Parathyroid adenoma (tissue), 2 donors: ENCODE results near the gene ENAH.

ENCODE experiments used
- H2AFZ ChIP-seq: fragments of 300-600 bp; sonication (generic); one replicate; pipeline ENCODE4 v1.7.0; 2017; ENCODE audit warnings: antibody characterized with exemption, mild to moderate bottlenecking
- H3K27ac ChIP-seq: fragments of 300-600 bp; sonication (generic); one replicate; pipeline ENCODE4 v1.7.0; 2017
- H3K27me3 ChIP-seq: fragments of 300-600 bp; sonication (generic); one replicate; pipeline ENCODE4 v1.7.0; 2017; ENCODE audit warnings: low read length; ENCODE audit not compliant: control insufficient read depth, insufficient read depth
- H3K36me3 ChIP-seq: fragments of 300-600 bp; sonication (generic); one replicate; pipeline ENCODE4 v1.7.0; 2017; ENCODE audit warnings: low read length; ENCODE audit not compliant: control insufficient read depth, insufficient read depth
- H3K4me1 ChIP-seq: fragments of 300-600 bp; sonication (generic); one replicate; pipeline ENCODE4 v1.7.0; 2017; ENCODE audit warnings: control low read depth
- H3K4me2 ChIP-seq: fragments of 300-600 bp; sonication (generic); one replicate; pipeline ENCODE4 v1.7.0; 2017; ENCODE audit warnings: low read length
- H3K4me3 ChIP-seq: fragments of 300-600 bp; sonication (generic); one replicate; pipeline ENCODE4 v1.7.0; 2017; ENCODE audit warnings: low read depth, low read length
- H3K79me2 ChIP-seq: fragments of 300-600 bp; sonication (generic); one replicate; pipeline ENCODE4 v1.7.0; 2017; ENCODE audit warnings: control low read depth
- H3K9ac ChIP-seq: fragments of 300-600 bp; sonication (generic); one replicate; pipeline ENCODE4 v1.7.0; 2017; ENCODE audit warnings: mild to moderate bottlenecking
- H3K9me3 ChIP-seq: fragments of 300-600 bp; sonication (generic); one replicate; pipeline ENCODE4 v1.7.0; 2017; ENCODE audit warnings: low read length; ENCODE audit not compliant: control insufficient read depth
- TF ChIP-seq, protein P1 (sequence below): fragments of 300-600 bp; sonication (generic); IDR thresholded peaks from one replicate; pipeline ENCODE4 v1.7.0; 2017; ENCODE audit warnings: antibody characterized with exemption, mild to moderate bottlenecking
- donor health status: primary hyperparathyroidism.

The ENAH gene

DNA sequence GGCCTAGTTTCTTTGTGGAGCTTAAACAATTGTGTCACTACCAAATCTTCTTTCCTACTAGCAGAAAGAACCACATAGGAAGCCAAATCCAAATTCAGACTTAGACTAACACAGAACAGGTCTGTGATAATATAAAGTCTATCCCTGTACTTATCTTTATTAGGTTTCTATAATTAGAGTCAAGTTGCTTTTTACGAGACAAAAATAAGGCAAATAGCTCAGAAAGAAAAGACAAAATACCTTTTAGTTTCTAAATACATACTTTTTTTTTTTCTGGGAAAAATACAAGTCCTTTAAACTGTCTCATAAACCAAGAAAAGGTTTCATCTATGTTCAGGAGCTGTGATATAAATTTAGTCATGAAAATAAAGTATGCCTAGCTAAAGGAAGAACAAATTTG lies 146.2 kb downstream of the ENAH start:
- no peaks in the 10 kb centered on the region for H3K9me3 ChIP-seq
- no peak overlapping the region for H2AFZ ChIP-seq
- no peak overlapping the region for H3K4me3 ChIP-seq
- H3K79me2 ChIP-seq: no peaks in the 10 kb centered on the region
- no peak overlapping the region for H3K27ac ChIP-seq
- no peaks in the 10 kb centered on the region for H3K36me3 ChIP-seq
- no peaks in the 10 kb centered on the region for H3K4me1 ChIP-seq
- H3K9ac ChIP-seq: no peak overlapping the region
- no peaks in the 10 kb centered on the region for H3K27me3 ChIP-seq
- no peak overlapping the region for H3K4me2 ChIP-seq
- TF ChIP-seq, protein P1, sequence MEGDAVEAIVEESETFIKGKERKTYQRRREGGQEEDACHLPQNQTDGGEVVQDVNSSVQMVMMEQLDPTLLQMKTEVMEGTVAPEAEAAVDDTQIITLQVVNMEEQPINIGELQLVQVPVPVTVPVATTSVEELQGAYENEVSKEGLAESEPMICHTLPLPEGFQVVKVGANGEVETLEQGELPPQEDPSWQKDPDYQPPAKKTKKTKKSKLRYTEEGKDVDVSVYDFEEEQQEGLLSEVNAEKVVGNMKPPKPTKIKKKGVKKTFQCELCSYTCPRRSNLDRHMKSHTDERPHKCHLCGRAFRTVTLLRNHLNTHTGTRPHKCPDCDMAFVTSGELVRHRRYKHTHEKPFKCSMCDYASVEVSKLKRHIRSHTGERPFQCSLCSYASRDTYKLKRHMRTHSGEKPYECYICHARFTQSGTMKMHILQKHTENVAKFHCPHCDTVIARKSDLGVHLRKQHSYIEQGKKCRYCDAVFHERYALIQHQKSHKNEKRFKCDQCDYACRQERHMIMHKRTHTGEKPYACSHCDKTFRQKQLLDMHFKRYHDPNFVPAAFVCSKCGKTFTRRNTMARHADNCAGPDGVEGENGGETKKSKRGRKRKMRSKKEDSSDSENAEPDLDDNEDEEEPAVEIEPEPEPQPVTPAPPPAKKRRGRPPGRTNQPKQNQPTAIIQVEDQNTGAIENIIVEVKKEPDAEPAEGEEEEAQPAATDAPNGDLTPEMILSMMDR: no peak

DNA sequence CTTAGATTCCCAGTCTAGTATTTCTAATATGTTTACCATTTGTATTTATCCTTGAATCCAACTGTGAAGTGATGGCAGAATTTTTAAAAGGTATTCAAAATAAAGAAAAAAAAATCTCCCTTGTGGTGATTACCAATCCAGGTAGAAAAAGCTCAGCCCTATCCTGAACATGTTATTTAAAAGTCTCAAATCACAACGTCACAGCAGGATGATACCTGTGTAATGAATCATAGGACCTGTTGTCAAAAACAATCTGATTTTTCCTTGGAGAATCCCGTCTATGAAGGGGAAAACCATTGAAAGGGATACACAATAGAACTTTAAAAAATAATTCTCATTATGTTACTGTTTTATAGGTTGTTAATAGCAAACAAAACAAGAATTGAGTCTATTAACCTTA lies 148.1 kb downstream of the ENAH start:
- Histone ChIP-seq H3K27ac (no peak overlapping the region), H3K9ac (no peak overlapping the region), H3K9me3 (no peaks in the 10 kb centered on the region), H3K4me1 (no peaks in the 10 kb centered on the region), H3K4me3 (no peak overlapping the region), H3K79me2 (no peaks in the 10 kb centered on the region), H2AFZ (no peak overlapping the region), H3K36me3 (no peaks in the 10 kb centered on the region), H3K4me2 (no peak overlapping the region), H3K27me3 (no peaks in the 10 kb centered on the region)
- TF ChIP-seq, protein P1: no peak

DNA sequence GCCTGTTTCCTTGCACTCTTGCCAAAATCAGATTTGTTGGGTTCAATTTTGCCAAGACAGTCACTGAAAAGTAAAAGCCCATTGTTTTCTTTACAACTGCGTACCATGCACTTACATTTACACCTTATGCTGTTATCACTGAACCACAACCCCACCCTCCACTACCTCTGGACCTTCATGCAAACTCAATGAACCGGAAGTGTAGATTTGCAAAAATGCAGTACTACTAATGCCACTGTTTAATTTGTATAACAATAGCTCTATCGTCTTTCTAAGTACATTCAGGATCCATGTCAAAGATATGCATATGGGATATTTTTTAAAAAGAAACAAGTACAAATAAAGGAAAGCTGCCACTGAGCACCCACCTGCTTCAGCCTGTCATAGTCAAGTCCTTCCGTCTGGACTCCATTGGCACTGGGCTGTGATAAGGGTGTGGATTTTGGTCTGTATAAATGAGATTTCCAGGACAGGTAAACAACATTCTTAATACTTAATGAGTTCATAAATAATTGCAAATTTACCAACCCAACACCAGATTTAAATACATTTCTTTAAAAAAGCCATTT lies 152.2 kb downstream of the ENAH start:
- no peaks in the 10 kb centered on the region for H3K79me2 ChIP-seq
- no peak overlapping the region for H3K4me3 ChIP-seq
- H3K36me3 ChIP-seq: no peaks in the 10 kb centered on the region
- H2AFZ ChIP-seq: no peak overlapping the region
- no peaks in the 10 kb centered on the region for H3K27me3 ChIP-seq
- H3K27ac ChIP-seq: no peak overlapping the region
- H3K9ac ChIP-seq: no peak overlapping the region
- H3K4me2 ChIP-seq: no peak overlapping the region
- TF ChIP-seq, protein P1: no peak
- H3K9me3 ChIP-seq: no peaks in the 10 kb centered on the region
- no peaks in the 10 kb centered on the region for H3K4me1 ChIP-seq

DNA sequence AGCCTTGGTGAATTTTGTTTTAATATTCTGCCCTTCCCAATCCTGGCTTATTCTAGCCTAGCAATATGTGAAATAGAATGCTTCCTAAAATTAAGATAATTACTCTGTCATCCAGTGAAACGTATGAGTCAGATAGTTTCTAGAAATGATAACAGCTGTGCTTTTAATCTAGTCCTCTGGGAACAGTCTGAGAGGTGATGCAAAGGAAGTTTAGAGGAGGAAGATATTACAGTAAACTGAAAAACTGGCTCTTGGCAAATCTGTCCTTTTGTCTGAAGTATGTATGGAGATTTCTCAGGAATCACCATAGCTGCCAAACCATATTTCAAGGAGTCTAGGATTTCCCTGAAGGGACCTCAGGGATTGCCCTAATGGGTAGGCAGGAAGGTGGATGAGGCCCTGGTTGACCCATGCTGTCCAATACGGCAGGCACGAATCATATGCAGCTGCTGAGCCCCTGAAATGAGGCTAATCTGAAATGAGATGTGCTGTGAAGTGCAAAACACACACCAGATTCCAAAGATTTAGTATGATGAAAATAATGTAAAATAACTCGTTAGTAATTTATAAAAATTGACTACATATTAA lies 154.3 kb downstream of the ENAH start:
- Histone ChIP-seq H3K36me3 (no peaks in the 10 kb centered on the region), H3K9ac (no peak overlapping the region), H3K4me2 (no peak overlapping the region), H3K27me3 (no peaks in the 10 kb centered on the region), H3K4me1 (no peaks in the 10 kb centered on the region), H3K79me2 (no peaks in the 10 kb centered on the region), H3K9me3 (no peaks in the 10 kb centered on the region), H3K4me3 (no peak overlapping the region), H2AFZ (no peak overlapping the region), H3K27ac (no peak overlapping the region)
- TF ChIP-seq, protein P1: no peak

DNA sequence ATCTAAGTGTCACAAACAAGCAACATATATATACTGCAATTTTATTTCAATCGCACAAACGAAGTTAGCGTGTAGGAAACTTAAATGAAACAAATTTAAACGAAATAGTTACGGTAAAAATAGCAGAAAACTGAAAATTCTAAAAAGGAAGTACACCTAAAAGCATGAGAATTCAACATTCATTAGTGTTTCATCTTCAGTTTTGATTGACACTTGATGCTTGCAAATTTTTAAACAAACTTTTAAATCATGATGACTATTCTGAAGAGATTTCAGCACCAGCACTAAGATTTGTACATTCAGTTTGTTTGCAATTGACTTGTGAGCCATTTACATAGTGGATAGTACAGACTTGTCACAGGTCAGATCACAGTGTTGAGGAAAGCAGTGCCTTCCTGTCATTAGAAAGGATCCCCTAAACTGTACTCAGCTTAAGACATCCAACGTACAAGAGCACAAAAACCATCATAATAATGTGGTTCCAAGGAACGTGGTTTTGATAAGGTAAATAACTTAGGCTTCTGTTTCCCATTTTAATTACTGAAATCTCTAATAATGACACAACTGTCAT lies 158.0 kb downstream of the ENAH start:
- H3K4me2 ChIP-seq: no peak overlapping the region
- no peak overlapping the region for H3K27ac ChIP-seq
- H3K79me2 ChIP-seq: no peaks in the 10 kb centered on the region
- no peaks in the 10 kb centered on the region for H3K27me3 ChIP-seq
- no peaks in the 10 kb centered on the region for H3K4me1 ChIP-seq
- no peaks in the 10 kb centered on the region for H3K9me3 ChIP-seq
- no peaks in the 10 kb centered on the region for H3K36me3 ChIP-seq
- H3K9ac ChIP-seq: no peak overlapping the region
- no peak overlapping the region for H2AFZ ChIP-seq
- H3K4me3 ChIP-seq: no peak overlapping the region
- TF ChIP-seq, protein P1: no peak
